Stimulated activated CD8-positive, alpha-beta memory T cell treated with anti-CD3 and anti-CD28 coated beads, Interleukin-4, amount 100 ng/mL, for 24 hours (primary cell): ENCODE measurements around the gene ABCC4.

ENCODE experiments used
- DNase-seq: peaks from one replicate; pipeline ENCODE4 v3.0.0-alpha.2; 2020; ENCODE audit warnings: low read depth

Gene ABCC4

GRCh38 chr13:95256091-95256490 is 45.2 kb downstream of the ABCC4 start:
- DNase-seq = no peak

- no peak for DNase-seq
Measured at GRCh38 chr13:95255072-95255732, 46.0 kb downstream of the ABCC4 start.

- no peak for DNase-seq
Measured at GRCh38 chr13:95254339-95254738, 46.9 kb downstream of the ABCC4 start.

- no peak for DNase-seq
Measured at GRCh38 chr13:95253033-95253432, 48.2 kb downstream of the ABCC4 start.

- no peak for DNase-seq
Measured at GRCh38 chr13:95251641-95252040, 49.6 kb downstream of the ABCC4 start.

- no peak for DNase-seq
Measured at GRCh38 chr13:95250961-95251360, 50.3 kb downstream of the ABCC4 start.

GRCh38 chr13:95248953-95249352 is 52.3 kb downstream of the ABCC4 start:
- DNase-seq = no peak

GRCh38 chr13:95247852-95248251 is 53.4 kb downstream of the ABCC4 start:
- no peak for DNase-seq

- DNase-seq = no peak
Measured at GRCh38 chr13:95247171-95247570, 54.1 kb downstream of the ABCC4 start.

GRCh38 chr13:95246292-95247082 is 54.8 kb downstream of the ABCC4 start:
- no peak for DNase-seq

GRCh38 chr13:95245071-95245470 is 56.2 kb downstream of the ABCC4 start:
- no peak for DNase-seq

- no peak for DNase-seq
Measured at GRCh38 chr13:95243207-95243606, 58.0 kb downstream of the ABCC4 start.

- DNase-seq = no peak
Measured at GRCh38 chr13:95241321-95241720, 59.9 kb downstream of the ABCC4 start.

GRCh38 chr13:95239283-95239682 is 62.0 kb downstream of the ABCC4 start:
- DNase-seq = no peak

GRCh38 chr13:95237310-95237870 is 63.9 kb downstream of the ABCC4 start:
- DNase-seq = no peak

GRCh38 chr13:95236774-95237173 is 64.5 kb downstream of the ABCC4 start:
- no peak for DNase-seq

GRCh38 chr13:95235974-95236373 is 65.3 kb downstream of the ABCC4 start:
- no peak for DNase-seq

- DNase-seq = no peak
Measured at GRCh38 chr13:95235199-95235756, 66.0 kb downstream of the ABCC4 start.

GRCh38 chr13:95234242-95234641 is 67.0 kb downstream of the ABCC4 start:
- DNase-seq = no peak

GRCh38 chr13:95233026-95233635 is 68.1 kb downstream of the ABCC4 start:
- DNase-seq = no peak

- DNase-seq = no peak
Measured at GRCh38 chr13:95231393-95231792, 69.9 kb downstream of the ABCC4 start.

GRCh38 chr13:95229855-95230254 is 71.4 kb downstream of the ABCC4 start:
- no peak for DNase-seq

- no peak for DNase-seq
Measured at GRCh38 chr13:95228130-95228529, 73.1 kb downstream of the ABCC4 start.
